ENCODE data around the gene CACNA1H. TPM values are rescaled to one million over a fixed set of nuclear protein-coding genes. Genes with fewer than 3 reads are reported as not detected.

Gene CACNA1H
- polyA plus RNA-seq, 1 experiment, result 0.37 TPM

GRCh38 chr16:1156055-1156982 lies 3.4 kb downstream of the CACNA1H start:
- Histone ChIP-seq H3K4me3 (ENCODE audit: low read depth, low read length) (no peak overlapping the region), H3K36me3 (ENCODE audit: control insufficient read depth, insufficient read depth, low read length) (no peaks in the 10 kb centered on the region), H3K27me3 (ENCODE audit: control insufficient read depth, insufficient read depth, low read length) (peaks cover 10% of the 10 kb centered on the region)
- ChIA-PET POLR2A (no interaction called here), CTCF (no interaction called here)
- DNase-seq (ENCODE audit: low read depth), result no peak
- no peak for TF ChIP-seq CTCF (IDR thresholded peaks at IDR 0.05; ENCODE audit: insufficient read depth, low read depth, low read length)

GRCh38 chr16:1156983-1157638 lies 4.2 kb downstream of the CACNA1H start:
- H3K36me3 ChIP-seq (ENCODE audit: control insufficient read depth, insufficient read depth, low read length), result no peaks in the 10 kb centered on the region
- peaks cover 7% of the 10 kb centered on the region for H3K27me3 ChIP-seq (ENCODE audit: control insufficient read depth, insufficient read depth, low read length)
- no peak for TF ChIP-seq CTCF (IDR thresholded peaks at IDR 0.05; ENCODE audit: insufficient read depth, low read depth, low read length)
- no peak for DNase-seq (ENCODE audit: low read depth)
- CTCF ChIA-PET, result no interaction called here
- POLR2A ChIA-PET, result no interaction called here
- no peak overlapping the region for H3K4me3 ChIP-seq (ENCODE audit: low read depth, low read length)

DNA sequence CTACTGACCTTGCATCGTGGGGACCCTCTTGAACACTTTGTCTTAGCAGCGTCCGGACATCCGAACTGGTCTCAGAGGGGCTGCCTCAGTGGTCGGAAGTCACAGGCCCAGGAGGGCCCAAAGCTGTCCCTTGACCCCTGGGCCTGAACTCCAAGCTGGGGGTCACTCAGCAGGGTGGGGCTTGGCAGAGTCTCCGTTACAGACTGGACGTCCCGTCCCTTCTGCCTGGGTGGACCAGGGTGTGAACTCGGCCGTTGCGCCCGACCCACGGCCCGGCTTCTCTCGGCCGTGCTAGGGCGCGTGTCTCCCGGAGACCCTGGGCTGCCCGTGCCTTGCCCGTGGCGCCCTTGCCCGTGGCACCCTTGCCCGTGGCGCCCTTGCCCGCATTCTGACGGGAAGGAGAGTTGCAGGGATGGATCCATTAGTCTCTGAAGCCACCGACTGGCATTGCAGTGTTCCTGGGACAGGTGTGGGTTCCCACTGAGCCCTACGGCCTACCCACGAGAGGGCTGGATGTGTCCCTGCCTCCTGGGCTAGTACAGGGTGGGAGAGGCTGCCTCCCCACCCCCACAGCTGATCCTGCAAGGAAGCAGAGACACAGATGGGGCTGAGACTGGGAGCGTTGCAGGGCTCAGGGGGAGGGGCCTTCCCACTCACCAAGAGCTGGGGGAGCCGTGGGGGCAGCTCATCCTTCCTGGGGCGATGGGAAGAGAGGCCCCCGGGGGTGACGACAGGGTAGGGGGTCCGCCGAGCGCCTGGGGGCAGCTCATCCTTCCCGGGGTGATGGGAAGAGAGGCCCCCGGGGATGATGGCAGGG lies 4.9 kb downstream of the CACNA1H start:
- no peaks in the 10 kb centered on the region for H3K36me3 ChIP-seq (ENCODE audit: control insufficient read depth, insufficient read depth, low read length)
- no peak for DNase-seq (ENCODE audit: low read depth)
- CTCF ChIA-PET, result interaction anchor here (0.6 to 0.8 kb wide), 2 partner anchors 36 to 52 kb away, joined by 3 read pairs; no protein-coding TSS in a partner anchor
- TF ChIP-seq CTCF (IDR thresholded peaks at IDR 0.05; ENCODE audit: insufficient read depth, low read depth, low read length), result no peak
- peaks cover 7% of the 10 kb centered on the region for H3K27me3 ChIP-seq (ENCODE audit: control insufficient read depth, insufficient read depth, low read length)
- H3K4me3 ChIP-seq (ENCODE audit: low read depth, low read length), result no peak overlapping the region
- POLR2A ChIA-PET, result no interaction called here

- TF ChIP-seq CTCF (IDR thresholded peaks at IDR 0.05; ENCODE audit: insufficient read depth, low read depth, low read length), result no peak
- Histone ChIP-seq H3K27me3 (ENCODE audit: control insufficient read depth, insufficient read depth, low read length) (peaks cover 7% of the 10 kb centered on the region), H3K36me3 (ENCODE audit: control insufficient read depth, insufficient read depth, low read length) (no peaks in the 10 kb centered on the region), H3K4me3 (ENCODE audit: low read depth, low read length) (no peak overlapping the region)
- DNase-seq (ENCODE audit: low read depth), result no peak
- POLR2A ChIA-PET, result no interaction called here
- CTCF ChIA-PET, result interaction anchor here (0.6 to 0.8 kb wide), 2 partner anchors 35 to 53 kb away, joined by 3 read pairs; no protein-coding TSS in a partner anchor
Observed at GRCh38 chr16:1158456-1159324, 5.8 kb downstream of the CACNA1H start.
